HCT116 (cell line): ENCODE data around the gene REG3G. TPM values are rescaled to one million over a fixed set of nuclear protein-coding genes. Genes with fewer than 3 reads are reported as not detected.

Experiments
- ATAC-seq: fragments of 200-7000 bp; cut with Tn5 transposase; 2 replicates; pipeline ENCODE4 v1.9.1; 2020; ENCODE audit warnings: mild to moderate bottlenecking, moderate library complexity
- BruUV-seq: library from RNA; stranded (reverse); fragments of 400-500 nt; replicated peaks from 2 replicates; lab custom pipeline; 2021; lab: Mats Ljungman, UMichigan
- CTCF ChIA-PET: fragments of 300-600 bp; sonication (Branson Sonifier 250); formaldehyde crosslinking; loops from one replicate; lab custom pipeline; 2021; ENCODE audit warnings: antibody characterized with exemption; lab: Charles Lee
- POLR2A ChIA-PET: fragments of 300-600, 350-600 bp; sonication (Branson Sonifier 250); formaldehyde crosslinking; loops from one replicate; lab custom pipeline; 2021; ENCODE audit warnings: antibody characterized with exemption; lab: Charles Lee
- RAD21 ChIA-PET, 2 experiments: fragments of 300-600 bp; sonication (Branson Sonifier 250); formaldehyde crosslinking; loops; one replicate each; lab custom pipeline; 2023; ENCODE audit warnings: low total read pairs in 2 of 2; ENCODE audit not compliant: uncharacterized antibody in 2 of 2, unreplicated experiment in 2 of 2, low non-redundant PET in 1 of 2; lab: Charles Lee
- DNase-seq: peaks from one replicate; pipeline ENCODE4 v3.0.0-alpha.2; 2010; ENCODE audit warnings: low read depth, low spot score
- H2AFZ ChIP-seq: fragments of 200-600 bp; shearing (Covaris generic), sonication (generic); 2 replicates; pipeline ENCODE4 v1.6.1; 2017; ENCODE audit warnings: low read depth, mixed run types, mixed read lengths, antibody characterized with exemption, low read length; ENCODE audit not compliant: poor library complexity, severe bottlenecking
- H3K27ac ChIP-seq: 2 replicates; pipeline ENCODE4 v1.5.1; 2012; ENCODE audit warnings: low read depth, low read length
- H3K27me3 ChIP-seq: fragments of 200-600 bp; sonication (generic); 2 replicates; pipeline ENCODE4 v1.6.1; 2016; ENCODE audit warnings: mixed run types, low read length, mixed read lengths; ENCODE audit not compliant: insufficient read depth
- H3K36me3 ChIP-seq, 2 experiments: fragments of 200-500 bp in 1 of 2; fragments of 200-600 bp in 1 of 2; sonication (Bioruptor generic) in 1 of 2; sonication (generic) in 1 of 2; 2 replicates each; pipeline versions ENCODE4 v1.5.1 to v1.6.1; 2014 to 2016; ENCODE audit warnings: low read length in 2 of 2, inconsistent platforms in 1 of 2, mixed read lengths in 1 of 2, mixed run types in 1 of 2; ENCODE audit not compliant: insufficient read depth in 2 of 2, control insufficient read depth in 1 of 2
- H3K4me1 ChIP-seq, 2 experiments: fragments of 200-600 bp in 1 of 2; sonication (generic) in 1 of 2; 2 replicates each; pipeline versions ENCODE4 v1.5.1 to v1.6.1; 2012 to 2017; ENCODE audit warnings: low read length in 2 of 2, inconsistent platforms in 1 of 2, mild to moderate bottlenecking in 1 of 2, mixed read lengths in 1 of 2, mixed run types in 1 of 2, moderate library complexity in 1 of 2; ENCODE audit not compliant: insufficient read depth in 2 of 2, control insufficient read depth in 1 of 2
- H3K4me2 ChIP-seq: fragments of 200-600 bp; sonication (generic); 2 replicates; pipeline ENCODE4 v1.6.1; 2017; ENCODE audit warnings: mixed run types, low read length, mixed read lengths
- H3K4me3 ChIP-seq, 2 experiments: fragments of 200-600 bp in 1 of 2; sonication (generic) in 1 of 2; replicated peaks in 1 of 2; 2 replicates each; pipeline ENCODE4 v1.5.1; 2011 to 2016; ENCODE audit warnings: low read length in 2 of 2, control low read depth in 1 of 2, low read depth in 1 of 2, mild to moderate bottlenecking in 1 of 2, mixed read lengths in 1 of 2, mixed run types in 1 of 2
- H3K79me2 ChIP-seq: fragments of 200-600 bp; sonication (generic); 2 replicates; pipeline ENCODE4 v1.6.1; 2017; ENCODE audit warnings: mild to moderate bottlenecking, mixed run types, low read length, moderate library complexity, mixed read lengths; ENCODE audit not compliant: insufficient read depth
- H3K9ac ChIP-seq: fragments of 200-600 bp; sonication (generic); 2 replicates; pipeline ENCODE4 v1.6.1; 2016; ENCODE audit warnings: low read length, mixed read lengths
- H3K9me2 ChIP-seq: fragments of 200-600 bp; sonication (generic), shearing (Covaris generic); 2 replicates; pipeline ENCODE4 v1.6.1; 2017; ENCODE audit warnings: mixed run types, mild to moderate bottlenecking, moderate library complexity; ENCODE audit not compliant: insufficient read depth
- H3K9me3 ChIP-seq, 2 experiments: fragments of 200-500 bp in 1 of 2; fragments of 200-600 bp in 1 of 2; sonication (Bioruptor generic) in 1 of 2; sonication (generic) in 1 of 2; 2 replicates each; pipeline ENCODE4 v1.6.1; 2014 to 2017; ENCODE audit warnings: low read length in 2 of 2, mixed read lengths in 2 of 2, inconsistent platforms in 1 of 2, low read depth in 1 of 2, mild to moderate bottlenecking in 1 of 2, mixed run types in 1 of 2, moderate library complexity in 1 of 2; ENCODE audit not compliant: control insufficient read depth in 1 of 2, insufficient read depth in 1 of 2
- H4K20me1 ChIP-seq: fragments of 200-600 bp; sonication (generic), shearing (Covaris generic); 2 replicates; pipeline ENCODE4 v1.6.1; 2017; ENCODE audit warnings: mixed run types, mild to moderate bottlenecking, moderate library complexity; ENCODE audit not compliant: insufficient read depth
- ATF3 ChIP-seq: IDR thresholded peaks from 2 replicates; pipeline ENCODE4 v1.6.1; 2012
- CBX3 ChIP-seq: IDR thresholded peaks from 2 replicates; pipeline ENCODE4 v1.6.1; 2012; ENCODE audit warnings: low read depth
- EGR1 ChIP-seq: IDR thresholded peaks from 2 replicates; pipeline ENCODE4 v1.6.1; 2012; ENCODE audit warnings: low read depth
- ELF1 ChIP-seq: IDR thresholded peaks from 2 replicates; pipeline ENCODE4 v1.6.1; 2012; ENCODE audit warnings: low read depth, borderline replicate concordance
- EZH2phosphoT487 ChIP-seq: fragments of 200-600 bp; IDR thresholded peaks from 2 replicates; pipeline ENCODE4 v1.6.1; 2018; ENCODE audit warnings: antibody characterized with exemption, borderline replicate concordance
- RAD21 ChIP-seq: IDR thresholded peaks from 2 replicates; pipeline ENCODE4 v1.6.1; 2012; ENCODE audit warnings: low read depth, mild to moderate bottlenecking
- SP1 ChIP-seq: IDR thresholded peaks from 2 replicates; pipeline ENCODE4 v1.6.1; 2012; ENCODE audit warnings: low read depth
- TCF7L2 ChIP-seq: IDR thresholded peaks from 2 replicates; pipeline ENCODE4 v1.7.0; 2011; ENCODE audit warnings: borderline replicate concordance, inconsistent platforms; ENCODE audit not compliant: insufficient read depth, insufficient read length; ENCODE audit errors: extremely low read depth
- ZBTB33 ChIP-seq: IDR thresholded peaks from 2 replicates; pipeline ENCODE4 v1.6.1; 2011; ENCODE audit warnings: mild to moderate bottlenecking, low read length, moderate library complexity; ENCODE audit not compliant: insufficient replicate concordance; ENCODE audit errors: extremely low read depth
- intact Hi-C: fragments of 100-400 bp; cut with micrococcal nuclease; formaldehyde crosslinking; loops from 2 replicates; pipeline ENCODE4 v1.10.0; 2022
- total RNA-seq: library from RNA; stranded (reverse); gene quantifications from one replicate; pipeline ENCODE4 v1.2.1, GENCODE V29; 2021; ENCODE audit not compliant: unreplicated experiment

Gene REG3G
- total RNA-seq, 1 experiment from 2014 or later = 0.86 TPM

GRCh38 chr2:79013629-79014028 lies 11.9 kb upstream of the REG3G start:
- Histone ChIP-seq H3K4me1 (no peaks in the 10 kb centered on the region), H3K9me2 (no peaks in the 10 kb centered on the region), H3K4me2 (no peak overlapping the region), H4K20me1 (no peaks in the 10 kb centered on the region), H2AFZ (no peak overlapping the region), H3K27ac (no peak overlapping the region), H3K36me3 (no peaks in the 10 kb centered on the region), H3K4me3 (no peak overlapping the region), H3K9ac (no peak overlapping the region), H3K9me3 (peaks cover 0 to 14% of the 10 kb centered on the region in 2 experiments; a peak in 3 of 4 replicates), H3K79me2 (no peaks in the 10 kb centered on the region), H3K27me3 (no peaks in the 10 kb centered on the region)
- no peak for DNase-seq
- ChIA-PET CTCF (no interaction called here), RAD21 (no interaction called here), POLR2A (no interaction called here)
- no peak for TF ChIP-seq ELF1
- no peak for TF ChIP-seq EZH2phosphoT487
- no peak for TF ChIP-seq TCF7L2
- TF ChIP-seq ZBTB33 = no peak
- no peak for TF ChIP-seq SP1
- no peak for TF ChIP-seq RAD21
- TF ChIP-seq CBX3 = no peak
- TF ChIP-seq ATF3 = no peak
- TF ChIP-seq EGR1 = no peak
- no TSS peak for BruUV-seq
- intact Hi-C loops = no loop called here
- no peak for ATAC-seq
